Erythroblast (primary cell): ENCODE results near the gene CCR9.

Experiments used
- GATA1 ChIP-seq: IDR thresholded peaks from 2 replicates; pipeline ENCODE4 v1.6.1; 2011; ENCODE audit warnings: low read depth, mild to moderate bottlenecking, control low read depth, low read length, moderate library complexity
- POLR2A ChIP-seq: IDR thresholded peaks from 2 replicates; pipeline ENCODE4 v1.6.1; 2011; ENCODE audit warnings: mild to moderate bottlenecking, low read length

GRCh38 chr3:45873638-45874037 is 12.7 kb upstream of the CCR9 start:
- TF ChIP-seq POLR2A (no peak), GATA1 (no peak)
